IMR-90 (cell line): ENCODE results near the gene ELFN1. TPM values are rescaled to one million over a fixed set of nuclear protein-coding genes. Genes with fewer than 3 reads are reported as not detected.
A peak's percentile ranks its signal among the peaks of the same experiment; 100 is the strongest.

Source experiments
- ATAC-seq: fragments of 200-7000 bp; cut with Tn5 transposase; 2 replicates; pipeline ENCODE4 v1.9.1; 2020; ENCODE audit warnings: low read depth, mild to moderate bottlenecking, moderate library complexity
- BruUV-seq: library from RNA; stranded (reverse); fragments of 400-500 nt; replicated peaks from 2 replicates; lab custom pipeline; 2021; lab: Mats Ljungman, UMichigan
- CTCF ChIA-PET: fragments of 300-600 bp; formaldehyde crosslinking; extraction: SDS; loops from one replicate; lab custom pipeline; 2021; ENCODE audit warnings: antibody characterized with exemption; lab: Yijun Ruan, JAX
- POLR2A ChIA-PET: fragments of 300-600 bp; sonication (Branson Sonifier 250); formaldehyde crosslinking; loops from one replicate; lab custom pipeline; 2022; ENCODE audit warnings: antibody characterized with exemption; ENCODE audit not compliant: unreplicated experiment; lab: Charles Lee
- DNase-seq: peaks from one replicate; pipeline ENCODE4 v3.0.0; 2013
- H2AFZ ChIP-seq: replicated peaks from 2 replicates; pipeline ENCODE3; 2013; ENCODE audit warnings: low read length, mild to moderate bottlenecking; ENCODE audit not compliant: poor library complexity
- H2AK5ac ChIP-seq: 2 replicates; pipeline ENCODE4 v1.6.1; 2013; ENCODE audit warnings: low read depth, low read length, inconsistent platforms
- H2AK9ac ChIP-seq: replicated peaks from 2 replicates; pipeline ENCODE3; 2013; ENCODE audit warnings: mild to moderate bottlenecking, low read depth, low read length, moderate library complexity; ENCODE audit not compliant: poor library complexity
- H2BK120ac ChIP-seq: 2 replicates; pipeline ENCODE4 v1.6.1; 2013; ENCODE audit warnings: low read depth, low read length, inconsistent platforms
- H2BK15ac ChIP-seq: 3 replicates; pipeline ENCODE4 v1.6.1; 2013; ENCODE audit warnings: low read depth, low read length, inconsistent platforms
- H2BK20ac ChIP-seq: 2 replicates; pipeline ENCODE4 v1.6.1; 2013; ENCODE audit warnings: low read depth, mild to moderate bottlenecking, inconsistent platforms, low read length, moderate library complexity
- H2BK5ac ChIP-seq: 2 replicates; pipeline ENCODE4 v1.6.1; 2013; ENCODE audit warnings: mild to moderate bottlenecking, low read depth, low read length, inconsistent platforms; ENCODE audit not compliant: poor library complexity, severe bottlenecking
- H3K14ac ChIP-seq: replicated peaks from 2 replicates; pipeline ENCODE4 v1.6.1; 2013; ENCODE audit warnings: low read depth, low read length, inconsistent platforms
- H3K18ac ChIP-seq: 2 replicates; pipeline ENCODE4 v1.6.1; 2013; ENCODE audit warnings: low read depth, low read length, control low read depth
- H3K23ac ChIP-seq: 2 replicates; pipeline ENCODE4 v1.6.1; 2013; ENCODE audit warnings: low read depth, low read length, inconsistent platforms
- H3K27ac ChIP-seq: 2 replicates; pipeline ENCODE4 v1.5.1; 2013; ENCODE audit warnings: mild to moderate bottlenecking, control low read depth, low read length; ENCODE audit not compliant: insufficient read depth
- H3K27me3 ChIP-seq: 2 replicates; pipeline ENCODE4 v1.6.1; 2013; ENCODE audit warnings: low read length; ENCODE audit not compliant: control insufficient read depth, insufficient read depth
- H3K36me3 ChIP-seq: 2 replicates; pipeline ENCODE4 v1.6.1; 2013; ENCODE audit warnings: low read length, mixed read lengths; ENCODE audit not compliant: control insufficient read depth, insufficient read depth
- H3K4ac ChIP-seq: 2 replicates; pipeline ENCODE4 v1.6.1; 2013; ENCODE audit warnings: low read depth, low read length, inconsistent platforms
- H3K4me1 ChIP-seq: 2 replicates; pipeline ENCODE4 v1.6.1; 2013; ENCODE audit warnings: low read length, mixed read lengths; ENCODE audit not compliant: control insufficient read depth, insufficient read depth
- H3K4me2 ChIP-seq: 2 replicates; pipeline ENCODE4 v1.6.1; 2013; ENCODE audit warnings: low read depth, mild to moderate bottlenecking, control low read depth, low read length, moderate library complexity
- H3K4me3 ChIP-seq: 2 replicates; pipeline ENCODE4 v1.5.1; 2013; ENCODE audit warnings: low read depth, mild to moderate bottlenecking, control low read depth, low read length, moderate library complexity; ENCODE audit not compliant: insufficient read depth
- H3K56ac ChIP-seq: 2 replicates; pipeline ENCODE4 v1.6.1; 2013; ENCODE audit warnings: low read length, inconsistent platforms; ENCODE audit not compliant: insufficient read depth; ENCODE audit errors: extremely low read depth
- H3K79me1 ChIP-seq, 2 experiments: 2 replicates each; pipeline ENCODE4 v1.6.1; 2013; ENCODE audit warnings: low read length in 2 of 2, inconsistent platforms in 1 of 2, low read depth in 1 of 2
- H3K9ac ChIP-seq: 2 replicates; pipeline ENCODE4 v1.6.1; 2013; ENCODE audit warnings: low read depth, low read length, control low read depth
- H3K9me1 ChIP-seq: 2 replicates; pipeline ENCODE4 v1.6.1; 2013; ENCODE audit warnings: low read length, inconsistent platforms; ENCODE audit not compliant: insufficient read depth
- H3K9me3 ChIP-seq: 2 replicates; pipeline ENCODE4 v1.6.1; 2013; ENCODE audit warnings: low read length; ENCODE audit not compliant: control insufficient read depth, insufficient read depth
- H4K20me1 ChIP-seq: 2 replicates; pipeline ENCODE4 v1.6.1; 2013; ENCODE audit warnings: low read length, inconsistent platforms; ENCODE audit not compliant: insufficient read depth
- H4K5ac ChIP-seq: 2 replicates; pipeline ENCODE4 v1.6.1; 2013; ENCODE audit warnings: mild to moderate bottlenecking, low read depth, low read length, control low read depth
- H4K8ac ChIP-seq, 2 experiments: 2 replicates each; pipeline ENCODE4 v1.6.1; 2013; ENCODE audit warnings: low read depth in 2 of 2, low read length in 2 of 2, control low read depth in 1 of 2, inconsistent platforms in 1 of 2
- H4K91ac ChIP-seq: 2 replicates; pipeline ENCODE4 v1.6.1; 2013; ENCODE audit warnings: low read depth, low read length, inconsistent platforms; ENCODE audit not compliant: insufficient read depth
- CEBPB ChIP-seq: IDR thresholded peaks from 2 replicates; pipeline ENCODE4 v1.6.1; 2012; ENCODE audit warnings: low read depth, low read length, improper control_type of control experiment
- MAFK ChIP-seq: IDR thresholded peaks from 2 replicates; pipeline ENCODE4 v1.6.1; 2012; ENCODE audit warnings: low read depth, low read length, improper control_type of control experiment
- MAZ ChIP-seq: IDR thresholded peaks from 2 replicates; pipeline ENCODE4 v1.6.1; 2012; ENCODE audit warnings: low read depth, mild to moderate bottlenecking, low read length, improper control_type of control experiment, moderate library complexity, borderline replicate concordance
- MXI1 ChIP-seq: IDR thresholded peaks from 2 replicates; pipeline ENCODE4 v1.6.1; 2012; ENCODE audit warnings: low read depth, mild to moderate bottlenecking, low read length, moderate library complexity, borderline replicate concordance
- NFE2L2 ChIP-seq: fragments of 150-350 bp; IDR thresholded peaks from 2 replicates; pipeline ENCODE4 v1.6.1; 2016; ENCODE audit warnings: low read depth, mild to moderate bottlenecking, low read length
- RAD21 ChIP-seq: IDR thresholded peaks from 2 replicates; pipeline ENCODE4 v1.6.1; 2012; ENCODE audit warnings: low read length, improper control_type of control experiment
- RCOR1 ChIP-seq: IDR thresholded peaks from 2 replicates; pipeline ENCODE4 v1.6.1; 2012; ENCODE audit warnings: mild to moderate bottlenecking, low read length, improper control_type of control experiment; ENCODE audit not compliant: insufficient replicate concordance
- USF2 ChIP-seq: fragments of 150-350 bp; IDR thresholded peaks from 2 replicates; pipeline ENCODE4 v1.6.1; 2017; ENCODE audit warnings: mild to moderate bottlenecking, antibody characterized with exemption, low read length, low read depth
- WGBS, 2 experiments: methylation state at CpG; one replicate each; pipeline versions ENCODE4 v1.1.5 to v1.1.7; 2013; ENCODE audit warnings: missing lambda C conversion rate in 2 of 2; ENCODE audit not compliant: insufficient read length in 1 of 2; ENCODE audit errors: extremely low coverage in 2 of 2; 5-methylcytosine and 5-hydroxymethylcytosine counted together
- dilution Hi-C: fragments of 300-500 bp; cut with HindIII; formaldehyde crosslinking; loops from one replicate; pipeline ENCODE4 v1.14.3; 2018; ENCODE audit warnings: low sequenced_read_pairs; ENCODE audit not compliant: unreplicated experiment
- in situ Hi-C: fragments of 300-500 bp; cut with MboI; formaldehyde crosslinking; loops from 3 replicates; pipeline ENCODE4 v1.14.3; 2019; ENCODE audit warnings: low sequenced_read_pairs, inconsistent platforms, mixed read lengths
- intact Hi-C: fragments of 100-400 bp; cut with micrococcal nuclease; formaldehyde crosslinking; loops from 2 replicates; pipeline ENCODE4 v1.10.0; 2022
- polyA plus RNA-seq, 3 experiments: library from polyadenylated mRNA; depleted of rRNA; stranded (reverse); fragments of >200 nt; gene quantifications; 2 replicates each; pipeline ENCODE4 v1.2.3, GENCODE V29; 2012; ENCODE audit warnings: low replicate concordance in 1 of 3
- total RNA-seq: library from RNA; depleted of rRNA; stranded (reverse); fragments of >200 nt; gene quantifications from 2 replicates; pipeline ENCODE4 v1.2.3, GENCODE V29; 2012
- TF ChIP-seq, protein P1 (sequence below): fragments of 150-350 bp; IDR thresholded peaks from 2 replicates; pipeline ENCODE4 v1.6.1; 2016; ENCODE audit warnings: low read depth, mild to moderate bottlenecking, low read length, moderate library complexity, borderline replicate concordance
- TF ChIP-seq, protein P2 (sequence below): conservative IDR thresholded peaks from 2 replicates; pipeline ENCODE4 v1.5.1; 2012; ENCODE audit warnings: mild to moderate bottlenecking, low read depth, low read length, improper control_type of control experiment

The ELFN1 gene
- total and polyA plus RNA-seq, 2 of the 4 experiments (the other 2 are of a cell fraction) = 1.6 to 5.2 TPM

DNA sequence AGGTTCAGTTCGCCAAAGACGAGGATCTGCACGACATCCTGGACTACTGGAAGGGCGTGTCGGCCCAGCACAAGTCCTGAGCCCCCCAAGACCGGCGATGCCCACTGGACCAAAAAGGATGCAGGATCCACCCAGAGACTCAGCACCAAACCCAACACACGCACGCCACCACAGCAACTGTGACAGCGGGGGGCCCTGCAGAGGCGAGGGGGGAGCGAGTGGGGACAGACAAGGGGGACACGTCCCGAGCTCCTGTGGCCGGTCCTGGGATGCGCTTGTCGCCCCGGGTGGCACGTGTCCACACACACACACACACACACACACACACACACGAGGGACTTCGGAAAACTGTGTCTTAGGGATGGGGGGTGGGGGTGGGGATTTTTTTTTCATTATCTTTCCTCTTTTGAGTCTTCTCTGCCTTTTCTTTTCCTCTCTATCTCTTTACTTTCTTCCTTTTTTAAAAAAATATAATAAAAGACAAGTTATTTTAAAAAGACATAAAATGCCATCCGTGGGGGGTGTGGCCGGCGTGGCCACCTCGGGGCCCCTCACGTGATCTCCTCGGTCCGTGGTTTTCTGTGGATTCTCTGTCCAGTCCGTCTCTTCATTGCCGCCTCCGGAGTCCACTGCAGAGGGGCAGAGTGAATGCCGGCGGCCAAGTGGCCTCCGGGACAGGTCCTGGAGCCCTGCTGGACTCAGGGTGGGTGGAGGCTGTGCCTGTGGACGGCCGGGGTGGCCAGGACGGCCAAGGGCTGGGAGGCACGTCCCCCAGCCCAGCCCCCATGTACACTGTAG, 77.1 kb downstream of the ELFN1 start (continued):
- TF ChIP-seq RAD21 = no peak

GRCh38 chr7:1748076-1748838, 78.2 kb downstream of the ELFN1 start:
- ATAC-seq (no peak), DNase-seq (no peak)
- dilution Hi-C loops = no loop called here
- H4K5ac ChIP-seq = no peak overlapping the region
- H3K79me1 ChIP-seq = no peaks in the 10 kb centered on the region
- no peak overlapping the region for H3K56ac ChIP-seq
- CTCF ChIA-PET = no interaction called here
- no peak overlapping the region for H3K4me2 ChIP-seq
- no peaks in the 10 kb centered on the region for H3K36me3 ChIP-seq
- no peaks in the 10 kb centered on the region for H3K4me1 ChIP-seq
- no peaks in the 10 kb centered on the region for H4K20me1 ChIP-seq
- H3K27ac ChIP-seq = no peak overlapping the region
- H4K91ac ChIP-seq = no peak overlapping the region
- H2BK5ac ChIP-seq = no peak overlapping the region
- BruUV-seq = no TSS peak
- no peaks in the 10 kb centered on the region for H3K9me1 ChIP-seq
- TF ChIP-seq RAD21 (no peak), MXI1 (no peak), MAFK (no peak), MAZ (no peak), NFE2L2 (no peak), RCOR1 (no peak), USF2 (no peak), CEBPB (no peak)
- TF ChIP-seq, protein P1, sequence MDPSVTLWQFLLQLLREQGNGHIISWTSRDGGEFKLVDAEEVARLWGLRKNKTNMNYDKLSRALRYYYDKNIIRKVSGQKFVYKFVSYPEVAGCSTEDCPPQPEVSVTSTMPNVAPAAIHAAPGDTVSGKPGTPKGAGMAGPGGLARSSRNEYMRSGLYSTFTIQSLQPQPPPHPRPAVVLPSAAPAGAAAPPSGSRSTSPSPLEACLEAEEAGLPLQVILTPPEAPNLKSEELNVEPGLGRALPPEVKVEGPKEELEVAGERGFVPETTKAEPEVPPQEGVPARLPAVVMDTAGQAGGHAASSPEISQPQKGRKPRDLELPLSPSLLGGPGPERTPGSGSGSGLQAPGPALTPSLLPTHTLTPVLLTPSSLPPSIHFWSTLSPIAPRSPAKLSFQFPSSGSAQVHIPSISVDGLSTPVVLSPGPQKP = no peak
- TF ChIP-seq, protein P2, sequence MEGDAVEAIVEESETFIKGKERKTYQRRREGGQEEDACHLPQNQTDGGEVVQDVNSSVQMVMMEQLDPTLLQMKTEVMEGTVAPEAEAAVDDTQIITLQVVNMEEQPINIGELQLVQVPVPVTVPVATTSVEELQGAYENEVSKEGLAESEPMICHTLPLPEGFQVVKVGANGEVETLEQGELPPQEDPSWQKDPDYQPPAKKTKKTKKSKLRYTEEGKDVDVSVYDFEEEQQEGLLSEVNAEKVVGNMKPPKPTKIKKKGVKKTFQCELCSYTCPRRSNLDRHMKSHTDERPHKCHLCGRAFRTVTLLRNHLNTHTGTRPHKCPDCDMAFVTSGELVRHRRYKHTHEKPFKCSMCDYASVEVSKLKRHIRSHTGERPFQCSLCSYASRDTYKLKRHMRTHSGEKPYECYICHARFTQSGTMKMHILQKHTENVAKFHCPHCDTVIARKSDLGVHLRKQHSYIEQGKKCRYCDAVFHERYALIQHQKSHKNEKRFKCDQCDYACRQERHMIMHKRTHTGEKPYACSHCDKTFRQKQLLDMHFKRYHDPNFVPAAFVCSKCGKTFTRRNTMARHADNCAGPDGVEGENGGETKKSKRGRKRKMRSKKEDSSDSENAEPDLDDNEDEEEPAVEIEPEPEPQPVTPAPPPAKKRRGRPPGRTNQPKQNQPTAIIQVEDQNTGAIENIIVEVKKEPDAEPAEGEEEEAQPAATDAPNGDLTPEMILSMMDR = no peak
- H3K27me3 ChIP-seq = peaks cover 22% of the 10 kb centered on the region; the same call in 1 of the 2 replicates
- intact Hi-C loops = no loop called here
- H3K9ac ChIP-seq = no peak overlapping the region
- H2BK120ac ChIP-seq = no peak overlapping the region
- no peak overlapping the region for H3K14ac ChIP-seq
- WGBS, 2 experiments = 63% methylated on average over 11 of the region's 32 CpGs; no CpG with 5 or more reads in 1 of the 2 experiments
- POLR2A ChIA-PET = no interaction called here
- no peak overlapping the region for H3K4ac ChIP-seq
- H2AK9ac ChIP-seq = no peak overlapping the region
- no peak overlapping the region for H2BK15ac ChIP-seq
- no peak overlapping the region for H3K23ac ChIP-seq
- H2BK20ac ChIP-seq = no peak overlapping the region
- no peak overlapping the region for H2AK5ac ChIP-seq
- in situ Hi-C loops = no loop called here
- no peak overlapping the region for H4K8ac ChIP-seq
- H3K9me3 ChIP-seq = peaks cover 2% of the 10 kb centered on the region; the same call in 1 of the 2 replicates
- H3K18ac ChIP-seq = no peak overlapping the region
- peak overlapping the region; percentile 21 for H2AFZ ChIP-seq
- H3K4me3 ChIP-seq = no peak overlapping the region
